Stimulated activated CD4-positive, alpha-beta T cell treated with anti-CD3 and anti-CD28 coated beads, Interleukin-15, amount 100 ng/mL, for 48 hours (primary cell): ENCODE data around the gene IFT122.
"Not testable (repeated sequence)": the region's sequence is repeated elsewhere in the genome, so short reads cannot be mapped to it uniquely, and the experiment has no call there.

Source experiments
- DNase-seq, 2 donors: peaks; one replicate each; pipeline ENCODE4 v3.0.0-alpha.2; 2020; ENCODE audit warnings: low read depth in 2 of 2

The IFT122 gene

DNA sequence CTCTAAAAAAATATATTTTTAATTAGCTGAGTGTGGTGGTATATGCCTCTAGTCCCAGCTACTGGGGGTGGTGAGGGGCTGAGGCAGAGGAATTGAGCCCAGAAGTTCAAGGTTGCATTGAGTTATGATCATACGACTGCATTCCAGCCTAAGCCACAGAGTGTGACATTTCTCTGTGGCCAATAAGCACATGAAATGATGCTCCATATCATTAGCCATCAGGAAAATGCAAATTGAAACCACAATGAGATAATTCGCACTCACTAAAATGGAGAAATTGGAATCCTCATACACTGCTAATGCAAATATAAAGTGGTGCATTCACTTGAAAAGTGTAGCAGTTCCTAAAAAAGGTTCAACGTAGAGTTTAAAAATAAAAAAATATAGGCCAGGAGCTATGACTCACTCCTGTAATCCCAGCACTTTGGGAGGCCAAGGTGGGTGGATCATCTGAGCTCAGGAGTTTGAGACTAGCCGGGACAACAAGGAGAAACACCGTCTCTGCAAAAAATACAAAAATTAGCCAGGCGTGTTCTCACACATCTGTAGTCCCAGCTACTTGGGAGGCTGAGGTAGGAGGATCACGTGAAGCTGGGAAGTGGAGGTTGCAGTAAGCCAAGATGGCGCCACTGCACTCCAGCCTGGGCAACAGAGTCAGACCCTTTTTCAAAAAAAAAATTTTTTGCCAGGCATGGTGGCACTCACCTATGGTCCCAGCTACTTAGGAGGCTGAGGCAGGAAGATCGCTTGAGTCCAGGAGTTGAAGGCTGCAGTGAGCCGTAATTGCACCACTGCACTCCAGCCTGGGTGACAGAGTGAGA lies 35.2 kb downstream of the IFT122 start:
- no peak for DNase-seq

DNA sequence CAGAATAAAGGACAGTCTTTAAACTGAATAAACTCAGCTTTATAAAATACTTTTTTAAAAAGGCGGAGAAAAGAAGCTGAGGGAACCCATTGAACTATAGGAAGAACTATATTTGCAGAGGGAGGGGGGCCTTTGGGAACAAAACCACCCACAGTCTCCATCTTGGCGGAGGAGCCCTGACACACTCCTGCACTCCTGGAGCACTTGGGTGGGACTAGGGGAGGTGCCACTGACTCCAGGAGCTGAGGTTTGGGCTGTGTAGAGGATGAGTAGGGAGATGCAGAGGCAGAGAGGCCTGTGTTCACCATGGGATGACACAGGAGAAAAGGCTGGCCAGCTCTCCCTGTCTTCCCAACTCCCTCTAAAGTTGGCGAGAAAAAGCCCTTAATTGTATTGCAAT lies 35.8 kb downstream of the IFT122 start:
- no peak for DNase-seq

DNA sequence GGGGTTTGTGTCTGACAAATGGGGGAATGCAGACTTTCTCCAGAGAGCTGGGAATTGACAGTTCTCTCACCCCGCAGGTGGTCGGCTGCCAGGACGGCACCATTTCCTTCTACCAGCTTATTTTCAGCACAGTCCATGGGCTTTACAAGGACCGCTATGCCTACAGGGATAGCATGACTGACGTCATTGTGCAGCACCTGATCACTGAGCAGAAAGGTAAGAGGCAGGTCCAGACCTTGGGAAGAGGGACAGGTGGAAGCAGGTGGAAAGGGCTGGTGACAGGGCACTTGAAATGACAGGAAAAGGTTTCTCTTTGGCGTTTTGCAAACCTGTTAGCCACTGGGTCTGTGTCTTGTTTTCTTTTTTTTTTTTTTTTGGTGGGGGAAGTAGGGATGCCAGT lies 36.6 kb downstream of the IFT122 start:
- no peak for DNase-seq

DNA sequence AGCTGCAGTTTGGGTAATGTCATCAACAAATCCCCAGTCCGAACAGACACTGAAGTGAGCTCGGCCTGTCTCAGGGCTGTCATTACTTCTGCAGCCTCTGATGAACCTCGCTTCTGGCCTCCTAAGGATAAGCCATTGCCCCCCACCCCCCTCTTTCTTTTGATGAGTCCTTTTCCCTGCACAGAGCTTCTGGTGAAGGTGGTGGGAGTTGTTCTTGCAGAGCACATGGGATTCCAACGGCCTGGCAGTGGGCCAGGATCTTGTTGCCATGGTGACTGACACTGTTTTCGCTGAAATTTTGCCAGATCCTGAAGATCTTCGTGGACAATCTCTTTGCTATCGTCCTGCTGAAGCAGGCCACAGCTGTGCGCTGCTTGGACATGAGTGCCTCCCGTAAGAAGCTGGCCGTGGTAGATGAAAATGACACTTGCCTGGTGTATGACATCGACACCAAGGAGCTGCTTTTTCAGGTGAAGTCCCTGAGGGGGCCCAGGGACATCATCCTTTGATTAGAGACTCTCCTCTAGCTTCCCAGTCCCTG lies 41.3 kb downstream of the IFT122 start:
- DNase-seq = not testable (repeated sequence)

DNA sequence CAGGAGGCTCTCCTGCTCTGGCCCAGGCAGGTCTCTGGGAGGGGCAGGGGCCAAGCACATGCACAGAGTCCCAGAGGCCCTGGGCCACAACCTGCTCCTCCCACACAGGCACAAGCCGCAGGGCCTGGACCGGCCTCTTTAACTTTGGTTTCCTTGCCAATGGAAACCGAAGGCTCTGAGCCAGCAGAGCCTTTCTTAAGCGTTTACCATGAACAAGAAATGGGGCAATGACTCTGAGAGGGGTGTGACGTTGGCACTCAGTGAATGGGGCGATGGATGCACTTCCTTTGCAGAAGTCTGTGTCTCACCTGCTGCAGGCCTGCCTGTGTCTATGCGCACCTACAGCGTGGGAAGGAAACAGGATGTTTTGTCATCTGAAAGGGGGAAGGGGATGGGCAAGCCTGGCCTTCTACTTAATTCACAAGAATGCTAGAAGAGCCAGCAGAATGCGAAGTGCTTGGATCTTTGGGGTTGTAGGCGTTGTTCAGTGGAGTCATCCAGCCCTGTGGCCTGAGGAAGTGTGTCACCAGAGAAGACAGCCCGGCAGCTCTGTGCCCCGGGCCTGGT lies 41.8 kb downstream of the IFT122 start:
- peak; percentile 27 to 31 for DNase-seq

DNA sequence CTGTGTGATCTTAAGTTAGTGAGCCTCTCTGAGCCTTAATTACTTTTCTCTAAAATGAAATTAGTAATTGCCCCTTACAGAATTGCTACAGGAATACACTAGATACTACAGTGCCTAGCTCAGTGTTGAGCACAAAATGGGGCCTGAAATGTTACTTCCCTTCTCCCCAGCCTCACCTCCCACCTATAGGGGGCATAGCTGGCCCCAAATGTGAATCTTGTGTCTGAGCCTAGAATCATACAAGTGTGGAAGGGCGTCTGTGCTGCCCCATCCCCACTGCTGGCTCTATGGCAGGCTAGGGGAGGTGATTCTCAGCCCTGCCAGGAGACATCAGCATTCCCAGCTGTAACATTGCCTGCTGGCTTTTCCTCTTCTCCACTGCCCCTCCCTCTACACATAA lies 42.7 kb downstream of the IFT122 start:
- DNase-seq = no peak

DNA sequence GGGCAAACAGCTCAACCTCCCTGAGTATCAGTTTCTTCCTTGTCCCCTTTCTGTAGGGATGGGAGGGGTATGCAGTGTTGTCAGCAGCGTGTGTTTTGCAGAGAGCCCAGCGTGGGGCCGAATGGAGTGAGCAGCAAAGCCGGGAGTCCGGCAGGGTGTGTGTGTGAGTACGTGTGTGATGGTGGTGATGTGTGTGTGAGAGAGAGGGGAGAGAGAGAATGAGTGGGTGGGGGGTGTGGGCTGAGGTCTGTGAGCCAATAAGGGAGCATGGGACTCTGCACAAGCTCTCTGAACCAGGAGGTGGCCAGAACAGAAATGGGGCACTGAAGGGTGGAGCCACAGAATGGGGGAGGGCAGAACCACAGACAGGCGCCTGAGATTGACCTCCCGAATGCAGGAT lies 43.8 kb downstream of the IFT122 start:
- no peak for DNase-seq

DNA sequence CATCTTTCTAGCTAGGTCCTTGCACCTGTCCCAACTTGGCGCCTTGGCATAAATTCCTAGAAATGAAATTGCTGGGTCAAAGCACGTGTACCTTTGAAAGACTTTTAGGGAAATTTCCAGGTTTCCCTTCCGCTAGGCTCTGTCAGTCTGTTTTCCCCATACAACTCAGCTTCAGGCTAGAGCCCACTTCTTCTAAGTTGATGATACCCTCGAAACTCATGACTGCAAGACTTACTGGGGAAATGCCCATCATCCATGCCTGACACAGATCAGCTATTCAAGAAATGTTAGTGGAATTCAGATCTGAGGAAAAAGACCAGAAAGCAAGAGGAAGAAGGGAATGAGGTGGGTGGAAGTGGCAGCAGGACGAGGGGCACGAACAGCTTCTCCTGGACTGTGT lies 45.1 kb downstream of the IFT122 start:
- DNase-seq = not testable (repeated sequence)

DNA sequence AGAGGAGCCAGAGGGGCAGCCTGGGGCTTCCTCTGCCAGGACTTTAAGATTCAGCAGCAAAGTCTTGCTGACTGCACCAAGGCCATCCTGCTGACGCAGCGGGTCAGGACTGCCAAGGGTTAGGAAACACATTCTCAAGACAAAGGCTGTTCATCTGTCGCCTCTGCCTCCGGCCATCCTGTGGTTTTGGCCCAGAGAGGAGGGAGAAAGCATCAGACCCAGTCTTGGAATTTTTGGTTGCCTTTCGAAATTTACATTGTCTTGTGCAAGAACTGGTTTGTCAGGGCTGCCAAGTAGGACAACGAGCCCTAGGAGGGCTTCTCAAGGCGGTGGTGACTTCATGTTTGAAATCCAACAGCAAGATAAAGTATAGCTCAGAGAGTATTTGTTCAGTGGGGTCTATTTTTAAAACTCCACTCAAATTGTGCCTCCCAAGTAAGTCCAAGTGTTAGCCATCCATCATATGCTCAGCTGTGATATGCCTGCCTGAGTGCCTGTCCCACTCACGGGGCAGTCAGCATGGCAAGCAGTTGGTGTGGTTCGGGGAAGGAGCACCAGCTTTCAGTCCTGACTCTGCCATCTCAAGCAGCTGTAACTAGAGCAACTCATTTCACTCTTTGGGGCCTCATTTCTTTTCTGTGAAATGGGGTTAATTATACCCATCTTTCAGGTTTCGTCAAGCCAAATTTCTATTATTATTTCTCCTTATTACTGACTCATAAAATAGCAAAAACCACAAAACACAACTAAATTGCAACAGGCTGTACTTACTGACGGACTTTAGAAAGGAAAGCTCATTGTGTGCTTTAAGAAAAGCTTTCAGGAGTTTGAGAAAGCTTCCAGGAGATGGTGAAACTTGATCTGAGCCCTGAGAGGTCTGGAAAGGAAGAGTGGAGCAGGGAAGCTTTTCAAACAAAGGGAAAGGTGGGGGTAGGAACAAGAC lies 46.0 kb downstream of the IFT122 start:
- DNase-seq = no peak

DNA sequence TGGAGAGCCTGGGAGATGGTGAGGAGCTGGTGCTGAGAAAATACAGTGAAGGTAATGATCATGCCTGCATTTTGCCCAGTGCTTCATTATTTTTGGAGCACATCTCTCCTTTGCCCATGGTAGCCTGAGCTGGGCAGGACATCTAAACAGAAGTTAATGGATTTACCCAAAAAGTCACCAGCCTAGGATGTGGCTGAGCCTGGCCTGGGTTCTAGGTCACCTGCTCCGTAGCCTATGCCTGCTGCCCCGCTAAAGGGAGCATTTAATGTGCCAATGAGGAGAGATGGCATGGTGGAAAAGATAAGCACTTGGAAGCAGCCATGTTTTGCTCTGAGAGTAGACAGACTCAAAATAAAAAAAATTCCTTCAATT lies 46.6 kb downstream of the IFT122 start:
- DNase-seq = no peak

DNA sequence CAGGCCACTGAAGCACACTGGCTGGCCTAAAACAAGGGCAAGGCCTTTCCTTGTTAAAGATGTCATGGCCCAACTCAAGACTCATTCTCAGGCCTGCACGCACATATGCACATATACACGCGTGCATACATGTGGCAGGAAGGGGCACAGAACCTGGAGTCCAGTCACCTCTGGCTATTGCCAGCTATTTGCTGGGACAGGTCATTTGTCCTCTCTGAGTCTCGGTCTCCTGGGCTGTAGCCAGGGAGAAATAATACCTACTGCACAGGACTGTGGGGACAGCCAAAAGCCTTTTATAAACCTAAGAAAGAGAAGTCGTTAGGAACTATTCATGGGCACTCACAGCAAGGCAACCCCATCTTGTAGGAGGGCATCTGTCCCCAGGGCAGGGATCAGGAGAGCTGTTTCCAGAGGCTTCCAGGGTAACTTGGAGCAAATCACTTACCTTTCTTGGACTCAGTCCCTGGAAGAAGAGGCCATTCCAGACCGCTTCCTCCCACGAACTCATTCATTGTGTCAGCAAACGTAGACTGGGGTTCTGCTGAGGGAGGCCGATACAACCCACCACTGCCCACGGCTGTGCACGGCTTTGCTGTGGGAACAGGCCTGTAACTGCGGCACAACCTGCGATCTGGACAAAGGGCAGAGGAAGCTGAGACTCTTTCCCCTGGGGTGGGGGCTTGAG lies 47.3 kb downstream of the IFT122 start:
- no peak for DNase-seq

DNA sequence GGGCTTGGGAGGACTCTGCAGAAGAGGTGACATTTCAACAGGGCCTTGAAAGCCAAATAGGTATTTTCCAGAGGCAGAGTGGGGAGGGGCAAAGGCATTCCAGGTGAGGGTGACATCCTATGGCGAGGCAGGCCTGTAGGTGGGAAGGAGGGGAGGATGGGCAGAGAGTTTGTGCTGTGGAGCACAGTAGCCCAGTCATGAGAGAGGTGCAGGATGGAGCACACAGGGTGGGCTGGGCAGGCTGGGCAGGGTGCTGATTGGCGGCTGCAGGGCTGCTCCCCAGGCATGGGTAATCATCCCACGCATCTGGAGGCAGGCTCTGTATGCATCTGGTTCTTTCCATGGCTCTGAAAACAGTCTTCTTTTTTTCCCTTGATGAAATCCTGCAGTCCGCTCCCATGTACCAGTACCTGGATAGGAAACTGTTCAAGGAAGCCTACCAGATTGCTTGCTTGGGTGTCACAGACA lies 47.9 kb downstream of the IFT122 start:
- not testable (repeated sequence) for DNase-seq

DNA sequence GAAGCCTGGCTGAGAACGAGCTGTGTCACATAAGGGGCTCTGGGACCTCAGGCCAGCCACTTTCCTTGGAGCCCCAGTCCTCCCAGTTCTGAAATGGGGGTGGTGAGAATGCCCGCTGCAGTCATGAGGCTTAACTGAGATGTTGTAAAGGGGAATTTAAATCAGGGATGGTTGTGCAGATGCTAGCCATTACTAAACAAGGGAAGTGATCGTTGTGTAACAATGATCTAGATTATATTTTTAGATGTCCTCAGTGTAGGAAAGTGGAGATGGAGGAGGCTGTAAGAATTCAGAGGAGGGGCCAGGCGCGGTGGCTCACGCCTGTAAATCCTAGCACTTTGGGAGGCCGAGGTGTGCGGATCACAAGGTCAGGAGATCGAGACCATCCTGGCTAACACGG lies 49.2 kb downstream of the IFT122 start:
- not testable (repeated sequence) for DNase-seq

DNA sequence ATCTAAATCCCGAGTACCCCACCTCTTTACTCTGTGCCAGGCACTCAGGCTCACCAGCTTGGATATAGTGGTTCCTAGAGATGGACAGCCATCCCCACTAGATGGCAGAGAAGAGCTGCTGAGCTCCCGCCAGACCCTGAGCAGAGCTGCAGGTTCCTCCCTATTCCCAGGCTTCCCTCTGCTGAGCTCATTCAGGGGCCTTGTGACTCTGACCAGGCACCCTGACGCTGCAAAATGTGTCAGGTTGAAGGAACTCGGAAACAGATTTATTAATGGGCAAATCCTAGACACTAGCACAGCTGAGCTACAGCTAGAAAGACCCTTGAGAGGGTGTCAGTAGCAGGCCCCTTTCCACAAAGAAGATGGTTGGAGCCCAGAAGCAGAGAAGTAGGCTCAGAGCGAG lies 50.2 kb downstream of the IFT122 start:
- DNase-seq = peak; percentile 14 to 39

DNA sequence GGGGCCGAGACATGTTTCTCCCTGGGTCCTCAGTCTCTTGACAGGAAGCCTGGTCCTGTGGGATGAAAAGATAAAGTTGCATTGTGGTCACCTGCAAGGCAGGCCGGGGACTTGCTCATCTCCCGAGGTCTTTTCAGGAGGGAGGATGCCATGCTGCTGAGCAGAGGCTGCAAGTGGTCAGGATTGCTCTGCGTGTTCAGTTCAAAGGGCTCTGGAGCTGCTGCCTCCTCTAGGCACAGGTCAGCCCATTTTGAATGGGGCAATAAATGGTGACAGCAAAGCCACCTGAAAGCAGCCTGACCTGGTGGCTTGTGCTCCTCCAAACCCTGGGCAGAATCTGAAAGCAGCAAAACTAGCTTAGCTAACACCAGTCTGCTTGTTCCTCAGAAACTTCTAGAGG lies 51.1 kb downstream of the IFT122 start:
- DNase-seq = not testable (repeated sequence)

DNA sequence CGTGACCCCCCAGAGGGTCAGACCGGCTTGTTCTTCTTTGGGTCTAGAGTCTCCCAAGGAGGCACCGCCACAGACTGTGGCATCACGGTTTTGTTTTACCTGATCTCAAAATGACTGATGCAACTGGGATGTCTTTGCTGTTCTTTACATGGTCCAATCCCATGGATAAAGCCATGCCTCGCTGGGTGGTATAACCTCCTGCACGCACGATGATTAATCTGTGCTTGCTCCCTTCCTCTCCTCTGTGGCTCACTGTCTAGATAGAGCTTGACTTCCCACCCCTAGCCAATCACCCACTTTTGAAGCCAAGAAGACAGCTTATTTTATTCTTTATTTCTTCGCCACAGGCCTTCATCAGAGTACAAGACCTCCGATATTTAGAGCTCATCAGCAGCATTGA lies 51.8 kb downstream of the IFT122 start:
- no peak for DNase-seq

DNA sequence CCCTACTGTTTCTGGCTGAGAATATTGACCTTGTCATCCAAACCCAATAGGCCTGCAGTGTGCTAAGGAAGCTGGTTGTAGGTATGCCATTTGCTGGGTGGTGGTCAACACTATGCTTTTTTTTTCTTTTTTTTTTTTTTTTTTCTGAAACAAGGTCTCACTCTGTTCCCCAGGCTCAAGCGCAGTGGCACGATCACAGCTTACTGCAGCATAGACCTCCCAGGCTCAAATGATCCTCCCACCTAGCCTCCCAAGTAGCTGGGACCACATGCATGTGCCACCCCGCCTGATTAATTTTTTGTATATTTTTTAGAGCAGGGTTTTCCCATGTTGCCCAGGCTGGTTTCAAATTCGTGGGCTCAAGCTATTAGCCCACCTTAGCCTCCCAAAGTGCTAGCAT lies 52.7 kb downstream of the IFT122 start:
- no peak for DNase-seq

DNA sequence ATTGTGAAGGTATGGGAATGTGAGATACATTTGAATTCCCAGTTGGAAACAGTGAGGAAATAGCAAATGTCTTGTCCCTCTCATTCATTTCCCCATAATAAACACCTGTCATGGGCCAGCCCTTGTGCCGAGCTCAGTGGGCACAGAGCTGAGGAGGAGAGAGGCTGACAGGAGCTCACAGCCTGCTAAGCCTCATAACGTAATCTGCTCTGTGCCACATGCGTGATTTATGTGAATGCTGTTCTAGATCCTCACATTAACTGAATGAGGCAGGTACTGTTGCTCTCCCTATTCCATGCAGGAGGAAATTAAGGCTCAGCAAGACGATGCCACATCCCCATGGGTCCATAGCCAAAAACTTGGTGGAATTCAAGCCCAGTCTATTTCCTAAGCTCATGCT lies 53.2 kb downstream of the IFT122 start:
- DNase-seq = no peak

DNA sequence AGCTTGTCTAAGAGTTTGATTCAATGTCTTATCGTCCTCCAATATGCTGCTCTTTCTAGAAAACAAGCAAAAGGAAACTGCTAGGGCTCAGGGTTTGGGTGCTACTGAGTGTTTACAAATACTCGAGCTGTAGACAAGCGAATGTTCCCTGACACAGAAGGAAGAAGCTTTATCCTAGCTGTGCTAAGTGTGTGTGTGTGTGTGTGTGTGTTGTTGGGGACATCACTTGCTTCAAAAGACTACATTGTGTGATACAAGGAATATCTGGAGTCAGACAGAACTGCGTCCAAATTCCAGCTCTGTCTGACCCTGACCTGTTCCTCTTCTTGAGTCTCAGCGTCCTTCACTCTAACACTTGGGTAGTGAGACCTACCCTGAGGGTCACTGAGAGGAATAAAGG lies 54.5 kb downstream of the IFT122 start:
- DNase-seq = not testable (repeated sequence)

DNA sequence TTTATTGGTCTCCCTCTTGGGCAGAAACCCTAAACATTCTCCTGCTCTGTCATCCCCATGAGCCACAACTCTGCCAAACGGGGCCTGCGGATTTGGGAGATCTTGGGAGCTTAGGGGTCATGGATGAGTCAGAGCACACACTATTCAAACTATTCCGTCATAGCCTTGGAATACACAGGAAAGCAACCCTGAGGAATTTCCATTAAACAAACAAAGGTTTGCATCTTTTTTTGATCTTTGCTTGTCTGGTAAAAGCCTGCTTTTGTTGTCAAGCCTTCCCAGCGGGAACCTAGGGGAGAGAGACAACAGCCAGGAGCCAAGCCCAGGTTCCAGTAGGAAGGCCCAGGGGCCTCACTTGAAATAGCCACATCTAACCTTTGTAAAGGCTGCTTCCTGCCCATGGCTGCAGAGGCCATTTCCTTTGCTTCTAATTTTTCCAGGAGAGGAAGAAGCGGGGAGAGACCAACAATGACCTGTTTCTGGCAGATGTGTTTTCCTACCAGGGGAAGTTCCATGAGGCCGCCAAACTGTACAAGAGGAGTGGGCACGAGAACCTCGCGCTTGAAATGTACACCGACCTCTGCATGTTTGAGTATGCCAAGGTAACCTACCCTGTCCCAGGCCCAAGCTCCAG lies 55.1 kb downstream of the IFT122 start:
- DNase-seq = not testable (repeated sequence)

DNA sequence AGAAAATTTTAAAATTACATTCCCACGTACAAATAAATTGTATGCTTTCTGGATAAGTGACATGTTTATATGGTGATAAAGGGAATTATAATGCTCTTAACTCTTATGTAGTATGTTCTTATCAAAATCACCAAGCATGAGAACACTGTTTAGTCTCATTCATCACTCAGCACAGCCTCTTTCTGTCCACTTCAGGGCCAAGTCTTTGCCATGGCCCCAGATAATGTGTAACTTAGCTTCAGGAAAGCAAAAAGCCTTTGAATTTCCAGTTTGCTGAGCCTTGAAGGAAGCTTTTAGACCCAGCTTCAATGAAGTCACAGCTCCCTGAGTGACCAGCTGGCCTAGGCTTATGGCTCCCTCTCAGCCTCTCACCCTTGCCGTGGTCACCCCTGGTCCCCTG lies 57.9 kb downstream of the IFT122 start:
- DNase-seq = not testable (repeated sequence)
